H1 (cell line): Measurements from ENCODE around the gene EMP2. TPM values are rescaled to one million over a fixed set of nuclear protein-coding genes. Genes with fewer than 3 reads are reported as not detected.
A peak's percentile ranks its signal among the peaks of the same experiment; 100 is the strongest.

Experiments used
- CTCF ChIA-PET: fragments of 300-600 bp; sonication (Branson Sonifier 250); formaldehyde crosslinking; loops from one replicate; lab custom pipeline; 2021; ENCODE audit not compliant: partially characterized antibody; lab: Charles Lee
- POLR2A ChIA-PET: fragments of 300-600 bp; sonication (Branson Sonifier 250); formaldehyde crosslinking; loops from one replicate; lab custom pipeline; 2021; ENCODE audit warnings: inconsistent platforms; ENCODE audit not compliant: partially characterized antibody; lab: Charles Lee
- DNase-seq, 2 experiments: peaks; one replicate each; pipeline versions ENCODE4 v3.0.0 to v3.0.0-alpha.2; 2010 to 2022; ENCODE audit warnings: low spot score in 2 of 2, low read depth in 1 of 2, mixed read lengths in 1 of 2
- FAIRE-seq: peaks from 2 replicates; lab custom pipeline; 2011; peaks lifted over from hg19 to GRCh38; lab: Jason Lieb, UNC
- H2AFZ ChIP-seq: 2 replicates; pipeline ENCODE4 v1.8.1; 2012; ENCODE audit warnings: low read length, inconsistent platforms
- H2AK5ac ChIP-seq: 2 replicates; pipeline ENCODE4 v1.6.1; 2013; ENCODE audit warnings: low read depth, low read length
- H2BK120ac ChIP-seq: replicated peaks from 2 replicates; pipeline ENCODE3; 2013; ENCODE audit warnings: low read depth, low read length, inconsistent platforms
- H2BK12ac ChIP-seq: 2 replicates; pipeline ENCODE4 v1.6.1; 2013; ENCODE audit warnings: low read depth, low read length
- H2BK15ac ChIP-seq: 2 replicates; pipeline ENCODE4 v1.6.1; 2013; ENCODE audit warnings: low read length
- H2BK20ac ChIP-seq: 2 replicates; pipeline ENCODE4 v1.6.1; 2013; ENCODE audit warnings: low read length
- H2BK5ac ChIP-seq: 2 replicates; pipeline ENCODE4 v1.6.1; 2013; ENCODE audit warnings: low read depth, low read length
- H3K14ac ChIP-seq: 2 replicates; pipeline ENCODE4 v1.6.1; 2013; ENCODE audit warnings: inconsistent platforms; ENCODE audit not compliant: insufficient read length
- H3K18ac ChIP-seq: 2 replicates; pipeline ENCODE4 v1.6.1; 2013; ENCODE audit warnings: low read length; ENCODE audit errors: extremely low read depth
- H3K23ac ChIP-seq: 2 replicates; pipeline ENCODE4 v1.6.1; 2013; ENCODE audit warnings: inconsistent platforms; ENCODE audit not compliant: insufficient read length
- H3K23me2 ChIP-seq: 2 replicates; pipeline ENCODE4 v1.6.1; 2013; ENCODE audit warnings: low read depth, low read length
- H3K27ac ChIP-seq: 2 replicates; pipeline ENCODE4 v1.6.1; 2011; ENCODE audit warnings: low read depth, low read length, inconsistent platforms
- H3K27me3 ChIP-seq, 4 experiments: replicated peaks in 1 of 4; 1 replicate in 1 of 4; 2 replicates in 3 of 4; pipeline versions ENCODE4 v1.6.1 to v1.8.1; 2011 to 2013; ENCODE audit warnings: low read length in 3 of 4, mild to moderate bottlenecking in 3 of 4, inconsistent platforms in 2 of 4, mixed read lengths in 2 of 4, moderate library complexity in 1 of 4; ENCODE audit not compliant: control insufficient read depth in 3 of 4, insufficient read depth in 3 of 4; ENCODE audit errors: extremely low read depth in 1 of 4
- H3K36me3 ChIP-seq, 4 experiments: 2 replicates each; pipeline versions ENCODE4 v1.6.1 to v1.8.1; 2011 to 2013; ENCODE audit warnings: mild to moderate bottlenecking in 4 of 4, low read length in 3 of 4, moderate library complexity in 2 of 4, control low read depth in 1 of 4, inconsistent platforms in 1 of 4; ENCODE audit not compliant: insufficient read depth in 4 of 4, control insufficient read depth in 2 of 4
- H3K4ac ChIP-seq: replicated peaks from 2 replicates; pipeline ENCODE3; 2013; ENCODE audit warnings: low read length, low read depth, mixed read lengths, inconsistent platforms; ENCODE audit not compliant: insufficient read length
- H3K4me1 ChIP-seq, 4 experiments: replicated peaks in 1 of 4; 1 replicate in 1 of 4; 2 replicates in 3 of 4; pipeline versions ENCODE4 v1.6.1 to v1.8.1; 2011 to 2013; ENCODE audit warnings: low read length in 3 of 4, inconsistent platforms in 2 of 4, mixed read lengths in 1 of 4; ENCODE audit not compliant: insufficient read depth in 4 of 4, control insufficient read depth in 3 of 4
- H3K4me2 ChIP-seq, 2 experiments: 2 replicates each; pipeline versions ENCODE4 v1.6.1 to v1.8.1; 2011 to 2013; ENCODE audit warnings: low read depth in 2 of 2, low read length in 2 of 2, control low read depth in 1 of 2, inconsistent platforms in 1 of 2, mild to moderate bottlenecking in 1 of 2; ENCODE audit not compliant: insufficient read depth in 1 of 2
- H3K4me3 ChIP-seq, 4 experiments: fragments of 200-600, 300-600 bp in 1 of 4; sonication (generic), shearing (Covaris generic), sonication (Bioruptor Twin) in 1 of 4; 2 replicates each; pipeline versions ENCODE4 v1.5.1 to v1.8.1; 2011 to 2016; ENCODE audit warnings: low read length in 4 of 4, low read depth in 3 of 4, control low read depth in 2 of 4, inconsistent platforms in 2 of 4, mild to moderate bottlenecking in 2 of 4, mixed read lengths in 1 of 4, moderate library complexity in 1 of 4; ENCODE audit not compliant: insufficient read depth in 2 of 4; ENCODE audit errors: extremely low read depth in 1 of 4
- H3K56ac ChIP-seq: replicated peaks from 2 replicates; pipeline ENCODE3; 2013; ENCODE audit warnings: low read depth, mild to moderate bottlenecking, mixed read lengths, low read length, inconsistent platforms; ENCODE audit not compliant: insufficient read length
- H3K79me1 ChIP-seq: 2 replicates; pipeline ENCODE4 v1.6.1; 2013; ENCODE audit warnings: low read depth, low read length, control low read depth
- H3K79me2 ChIP-seq, 2 experiments: 2 replicates each; pipeline versions ENCODE4 v1.6.1 to v1.8.1; 2012 to 2013; ENCODE audit warnings: low read length in 2 of 2, mild to moderate bottlenecking in 2 of 2, inconsistent platforms in 1 of 2; ENCODE audit not compliant: insufficient read depth in 2 of 2, control insufficient read depth in 1 of 2
- H3K9ac ChIP-seq, 4 experiments: replicated peaks in 1 of 4; 1 replicate in 1 of 4; 2 replicates in 3 of 4; pipeline versions ENCODE4 v1.6.1 to v1.8.1; 2011 to 2013; ENCODE audit warnings: low read depth in 3 of 4, low read length in 3 of 4, control low read depth in 2 of 4, mild to moderate bottlenecking in 2 of 4, moderate library complexity in 2 of 4, inconsistent platforms in 1 of 4; ENCODE audit errors: extremely low read depth in 1 of 4
- H3K9me3 ChIP-seq, 2 experiments: 2 replicates each; pipeline versions ENCODE4 v1.6.1 to v1.8.1; 2012 to 2013; ENCODE audit warnings: mild to moderate bottlenecking in 2 of 2, moderate library complexity in 2 of 2, control low read depth in 1 of 2, inconsistent platforms in 1 of 2, low read depth in 1 of 2, low read length in 1 of 2, mixed read lengths in 1 of 2; ENCODE audit not compliant: insufficient read depth in 2 of 2
- H4K20me1 ChIP-seq, 2 experiments: replicated peaks in 1 of 2; 2 replicates each; pipeline versions ENCODE3 to v1.8.1; 2011 to 2013; ENCODE audit warnings: inconsistent platforms in 2 of 2, low read length in 2 of 2, mild to moderate bottlenecking in 1 of 2; ENCODE audit not compliant: insufficient read depth in 2 of 2, control insufficient read depth in 1 of 2
- H4K5ac ChIP-seq: 2 replicates; pipeline ENCODE4 v1.6.1; 2013; ENCODE audit warnings: low read length, low read depth, mixed read lengths, inconsistent platforms; ENCODE audit not compliant: insufficient read length
- H4K8ac ChIP-seq: 2 replicates; pipeline ENCODE4 v1.8.0; 2013; ENCODE audit warnings: mild to moderate bottlenecking, moderate library complexity, low read length, inconsistent platforms; ENCODE audit not compliant: insufficient read depth; ENCODE audit errors: extremely low read depth
- H4K91ac ChIP-seq: replicated peaks from 2 replicates; pipeline ENCODE3; 2013; ENCODE audit warnings: low read length, mixed read lengths, inconsistent platforms; ENCODE audit not compliant: insufficient read length
- CBX5 ChIP-seq: fragments of 300-800, 300-1000 bp; sonication (generic); IDR thresholded peaks from 2 replicates; pipeline ENCODE4 v1.7.1; 2016; ENCODE audit warnings: antibody characterized with exemption, low read length, low read depth
- CREB1 ChIP-seq: IDR thresholded peaks from 2 replicates; pipeline ENCODE4 v1.6.1; 2012; ENCODE audit warnings: inconsistent platforms
- E2F6 ChIP-seq: IDR thresholded peaks from 2 replicates; pipeline ENCODE4 v1.6.1; 2012; ENCODE audit warnings: inconsistent platforms
- MAX ChIP-seq: IDR thresholded peaks from 2 replicates; pipeline ENCODE4 v1.6.1; 2012; ENCODE audit warnings: inconsistent platforms
- SAP30 ChIP-seq: fragments of 300-600 bp; sonication (generic); IDR thresholded peaks from 2 replicates; pipeline ENCODE4 v1.7.1; 2012; ENCODE audit warnings: low read length, moderate library complexity, mild to moderate bottlenecking, inconsistent platforms; ENCODE audit not compliant: insufficient read depth, insufficient replicate concordance
- SIX5 ChIP-seq: IDR thresholded peaks from 2 replicates; pipeline ENCODE4 v1.6.1; 2011; ENCODE audit warnings: mild to moderate bottlenecking, low read depth, low read length
- SP1 ChIP-seq: IDR thresholded peaks from 2 replicates; pipeline ENCODE4 v1.6.1; 2011; ENCODE audit warnings: low read depth, low read length
- ZNF274 ChIP-seq: IDR thresholded peaks from 2 replicates; pipeline ENCODE4 v1.7.0; 2012; ENCODE audit warnings: low read length, borderline replicate concordance; ENCODE audit errors: extremely low read depth
- WGBS, 2 experiments: shearing (Covaris generic) in 1 of 2; methylation state at CpG; one replicate each; pipeline versions ENCODE4 v1.1.6 to v1.1.7; 2013 to 2015; ENCODE audit warnings: low lambda C conversion rate in 2 of 2, mixed read lengths in 2 of 2, inconsistent platforms in 1 of 2, low coverage in 1 of 2, missing lambda C conversion rate in 1 of 2; ENCODE audit not compliant: insufficient replicate concordance in 2 of 2, insufficient coverage in 1 of 2, insufficient read length in 1 of 2; ENCODE audit errors: extremely low coverage in 1 of 2, missing lambda C conversion rate in 1 of 2; 5-methylcytosine and 5-hydroxymethylcytosine counted together
- polyA plus RNA-seq, 7 experiments: library from polyadenylated mRNA; depleted of rRNA in 3 of 7; stranded (reverse) in 5 of 7; unstranded in 2 of 7; fragments of >200 nt in 5 of 7; fragments of 200-250 nt in 2 of 7; gene quantifications; 1 replicate in 5 of 7; 2 replicates in 1 of 7; 4 replicates in 1 of 7; pipeline versions ENCODE4 v1.2.1 to v1.2.3, GENCODE V29; 2011 to 2013; ENCODE audit warnings: missing spikeins in 2 of 7, mixed read lengths in 2 of 7
- total RNA-seq: library from RNA; stranded (reverse); fragmentation: NEBNext Ultra II Directional; extraction: Animal tissue kit (Norgen Biotek cat#: 25700); gene quantifications from 2 replicates; pipeline ENCODE4 v1.2.1, GENCODE V29; 2021

The EMP2 gene
- total and polyA plus RNA-seq, 2 of the 8 experiments (the other 6 are each of a cell fraction or from before 2014, with no cell fraction given), result 22.6 to 23.3 TPM

- no peak overlapping the region for H3K4me2 ChIP-seq
- no peak for FAIRE-seq
- H3K4me1 ChIP-seq, result peaks cover 8 to 25% (median 14%) of the 10 kb centered on the region in 4 experiments
- peaks cover 3% of the 10 kb centered on the region; the same call in 1 of the 2 replicates for H3K23me2 ChIP-seq
- H2BK120ac ChIP-seq, result no peak overlapping the region
- H3K27me3 ChIP-seq, result peaks cover 0 to 3% (median 3%) of the 10 kb centered on the region in 4 experiments; a peak in 4 of 7 replicates
- DNase-seq, result no peak
- H4K5ac ChIP-seq, result no peak overlapping the region
- H3K9ac ChIP-seq, result no peak overlapping the region
- H3K79me1 ChIP-seq, result no peaks in the 10 kb centered on the region
- CTCF ChIA-PET, result interaction anchor here (1.0 to 2.1 kb wide), 3 partner anchors 42 to 101 kb away, joined by 3 to 4 read pairs (median 4); no protein-coding TSS in a partner anchor
- peak overlapping the region; percentile 50; the same call in 1 of the 2 replicates for H2BK12ac ChIP-seq
- H3K36me3 ChIP-seq, result no peaks in the 10 kb centered on the region
- POLR2A ChIA-PET, result no interaction called here
- no peak overlapping the region for H3K23ac ChIP-seq
- H3K79me2 ChIP-seq, result no peaks in the 10 kb centered on the region
- peak overlapping the region; percentile 60; the same call in 1 of the 2 replicates for H3K18ac ChIP-seq
- peak overlapping the region; percentile 65; the same call in 1 of the 2 replicates for H2AK5ac ChIP-seq
- H4K8ac ChIP-seq, result no peak overlapping the region
- H2BK20ac ChIP-seq, result 0 out of 2 replicates have a peak overlapping the region, but pooled peaks have one; percentile 18
- H3K9me3 ChIP-seq, result no peaks in the 10 kb centered on the region
- no peak overlapping the region for H3K4ac ChIP-seq
- 0 out of 2 replicates have a peak overlapping the region, but pooled peaks have one; percentile 29 for H2BK15ac ChIP-seq
- H3K27ac ChIP-seq, result no peak overlapping the region
- no peak overlapping the region for H3K56ac ChIP-seq
- H2AFZ ChIP-seq, result no peak overlapping the region
- no peak overlapping the region for H4K91ac ChIP-seq
- H4K20me1 ChIP-seq, result no peaks in the 10 kb centered on the region
- TF ChIP-seq MAX (no peak), ZNF274 (no peak), CREB1 (no peak), CBX5 (no peak), E2F6 (no peak), SIX5 (no peak), SAP30 (no peak), SP1 (no peak)
- WGBS, 2 experiments, result 90% methylated on average over 3 of the region's 3 CpGs; no CpG with 5 or more reads in 1 of the 2 experiments
- H3K14ac ChIP-seq, result no peak overlapping the region
- no peak overlapping the region for H3K4me3 ChIP-seq
- no peak overlapping the region for H2BK5ac ChIP-seq
Measured at GRCh38 chr16:10623059-10623458, 42.7 kb upstream of the EMP2 start.
